IMR-90 (cell line): ENCODE results near the gene FNBP1L. TPM values are rescaled to one million over a fixed set of nuclear protein-coding genes. Genes with fewer than 3 reads are reported as not detected.

Source experiments
- ATAC-seq: fragments of 200-7000 bp; cut with Tn5 transposase; 2 replicates; pipeline ENCODE4 v1.9.1; 2020; ENCODE audit warnings: low read depth, mild to moderate bottlenecking, moderate library complexity
- BruUV-seq: library from RNA; stranded (reverse); fragments of 400-500 nt; replicated peaks from 2 replicates; lab custom pipeline; 2021; lab: Mats Ljungman, UMichigan
- CTCF ChIA-PET: fragments of 300-600 bp; formaldehyde crosslinking; extraction: SDS; loops from one replicate; lab custom pipeline; 2021; ENCODE audit warnings: antibody characterized with exemption; lab: Yijun Ruan, JAX
- POLR2A ChIA-PET: fragments of 300-600 bp; sonication (Branson Sonifier 250); formaldehyde crosslinking; loops from one replicate; lab custom pipeline; 2022; ENCODE audit warnings: antibody characterized with exemption; ENCODE audit not compliant: unreplicated experiment; lab: Charles Lee
- DNase-seq: peaks from one replicate; pipeline ENCODE4 v3.0.0; 2013
- H2AFZ ChIP-seq: replicated peaks from 2 replicates; pipeline ENCODE3; 2013; ENCODE audit warnings: low read length, mild to moderate bottlenecking; ENCODE audit not compliant: poor library complexity
- H2AK5ac ChIP-seq: 2 replicates; pipeline ENCODE4 v1.6.1; 2013; ENCODE audit warnings: low read depth, low read length, inconsistent platforms
- H2AK9ac ChIP-seq: replicated peaks from 2 replicates; pipeline ENCODE3; 2013; ENCODE audit warnings: mild to moderate bottlenecking, low read depth, low read length, moderate library complexity; ENCODE audit not compliant: poor library complexity
- H2BK120ac ChIP-seq: 2 replicates; pipeline ENCODE4 v1.6.1; 2013; ENCODE audit warnings: low read depth, low read length, inconsistent platforms
- H2BK15ac ChIP-seq: 3 replicates; pipeline ENCODE4 v1.6.1; 2013; ENCODE audit warnings: low read depth, low read length, inconsistent platforms
- H2BK20ac ChIP-seq: 2 replicates; pipeline ENCODE4 v1.6.1; 2013; ENCODE audit warnings: low read depth, mild to moderate bottlenecking, inconsistent platforms, low read length, moderate library complexity
- H2BK5ac ChIP-seq: 2 replicates; pipeline ENCODE4 v1.6.1; 2013; ENCODE audit warnings: mild to moderate bottlenecking, low read depth, low read length, inconsistent platforms; ENCODE audit not compliant: poor library complexity, severe bottlenecking
- H3K14ac ChIP-seq: replicated peaks from 2 replicates; pipeline ENCODE4 v1.6.1; 2013; ENCODE audit warnings: low read depth, low read length, inconsistent platforms
- H3K18ac ChIP-seq: 2 replicates; pipeline ENCODE4 v1.6.1; 2013; ENCODE audit warnings: low read depth, low read length, control low read depth
- H3K23ac ChIP-seq: 2 replicates; pipeline ENCODE4 v1.6.1; 2013; ENCODE audit warnings: low read depth, low read length, inconsistent platforms
- H3K27ac ChIP-seq: 2 replicates; pipeline ENCODE4 v1.5.1; 2013; ENCODE audit warnings: mild to moderate bottlenecking, control low read depth, low read length; ENCODE audit not compliant: insufficient read depth
- H3K27me3 ChIP-seq: 2 replicates; pipeline ENCODE4 v1.6.1; 2013; ENCODE audit warnings: low read length; ENCODE audit not compliant: control insufficient read depth, insufficient read depth
- H3K36me3 ChIP-seq: 2 replicates; pipeline ENCODE4 v1.6.1; 2013; ENCODE audit warnings: low read length, mixed read lengths; ENCODE audit not compliant: control insufficient read depth, insufficient read depth
- H3K4ac ChIP-seq: 2 replicates; pipeline ENCODE4 v1.6.1; 2013; ENCODE audit warnings: low read depth, low read length, inconsistent platforms
- H3K4me1 ChIP-seq: 2 replicates; pipeline ENCODE4 v1.6.1; 2013; ENCODE audit warnings: low read length, mixed read lengths; ENCODE audit not compliant: control insufficient read depth, insufficient read depth
- H3K4me2 ChIP-seq: 2 replicates; pipeline ENCODE4 v1.6.1; 2013; ENCODE audit warnings: low read depth, mild to moderate bottlenecking, control low read depth, low read length, moderate library complexity
- H3K4me3 ChIP-seq: 2 replicates; pipeline ENCODE4 v1.5.1; 2013; ENCODE audit warnings: low read depth, mild to moderate bottlenecking, control low read depth, low read length, moderate library complexity; ENCODE audit not compliant: insufficient read depth
- H3K56ac ChIP-seq: 2 replicates; pipeline ENCODE4 v1.6.1; 2013; ENCODE audit warnings: low read length, inconsistent platforms; ENCODE audit not compliant: insufficient read depth; ENCODE audit errors: extremely low read depth
- H3K79me1 ChIP-seq, 2 experiments: 2 replicates each; pipeline ENCODE4 v1.6.1; 2013; ENCODE audit warnings: low read length in 2 of 2, inconsistent platforms in 1 of 2, low read depth in 1 of 2
- H3K9ac ChIP-seq: 2 replicates; pipeline ENCODE4 v1.6.1; 2013; ENCODE audit warnings: low read depth, low read length, control low read depth
- H3K9me1 ChIP-seq: 2 replicates; pipeline ENCODE4 v1.6.1; 2013; ENCODE audit warnings: low read length, inconsistent platforms; ENCODE audit not compliant: insufficient read depth
- H3K9me3 ChIP-seq: 2 replicates; pipeline ENCODE4 v1.6.1; 2013; ENCODE audit warnings: low read length; ENCODE audit not compliant: control insufficient read depth, insufficient read depth
- H4K20me1 ChIP-seq: 2 replicates; pipeline ENCODE4 v1.6.1; 2013; ENCODE audit warnings: low read length, inconsistent platforms; ENCODE audit not compliant: insufficient read depth
- H4K5ac ChIP-seq: 2 replicates; pipeline ENCODE4 v1.6.1; 2013; ENCODE audit warnings: mild to moderate bottlenecking, low read depth, low read length, control low read depth
- H4K8ac ChIP-seq, 2 experiments: 2 replicates each; pipeline ENCODE4 v1.6.1; 2013; ENCODE audit warnings: low read depth in 2 of 2, low read length in 2 of 2, control low read depth in 1 of 2, inconsistent platforms in 1 of 2
- H4K91ac ChIP-seq: 2 replicates; pipeline ENCODE4 v1.6.1; 2013; ENCODE audit warnings: low read depth, low read length, inconsistent platforms; ENCODE audit not compliant: insufficient read depth
- BHLHE40 ChIP-seq: fragments of 150-350 bp; IDR thresholded peaks from 2 replicates; pipeline ENCODE4 v1.6.1; 2016; ENCODE audit warnings: mild to moderate bottlenecking, low read depth, low read length
- CEBPB ChIP-seq: IDR thresholded peaks from 2 replicates; pipeline ENCODE4 v1.6.1; 2012; ENCODE audit warnings: low read depth, low read length, improper control_type of control experiment
- ELK1 ChIP-seq: fragments of 150-350 bp; IDR thresholded peaks from 2 replicates; pipeline ENCODE4 v1.6.1; 2016; ENCODE audit warnings: low read depth, mild to moderate bottlenecking, low read length, moderate library complexity, borderline replicate concordance
- FOS ChIP-seq: fragments of 150-350 bp; IDR thresholded peaks from 2 replicates; pipeline ENCODE4 v1.6.1; 2016; ENCODE audit warnings: low read depth, low read length
- MAFK ChIP-seq: IDR thresholded peaks from 2 replicates; pipeline ENCODE4 v1.6.1; 2012; ENCODE audit warnings: low read depth, low read length, improper control_type of control experiment
- MAZ ChIP-seq: IDR thresholded peaks from 2 replicates; pipeline ENCODE4 v1.6.1; 2012; ENCODE audit warnings: low read depth, mild to moderate bottlenecking, low read length, improper control_type of control experiment, moderate library complexity, borderline replicate concordance
- POLR2A ChIP-seq: IDR thresholded peaks from 2 replicates; pipeline ENCODE4 v1.6.1; 2012; ENCODE audit warnings: mild to moderate bottlenecking, low read depth, low read length
- SMC3 ChIP-seq: fragments of 150-350 bp; IDR thresholded peaks from 2 replicates; pipeline ENCODE4 v1.6.1; 2016; ENCODE audit warnings: low read depth, mild to moderate bottlenecking, antibody characterized with exemption, low read length, moderate library complexity
- WGBS, 2 experiments: methylation state at CpG; one replicate each; pipeline versions ENCODE4 v1.1.5 to v1.1.7; 2013; ENCODE audit warnings: missing lambda C conversion rate in 2 of 2; ENCODE audit not compliant: insufficient read length in 1 of 2; ENCODE audit errors: extremely low coverage in 2 of 2; 5-methylcytosine and 5-hydroxymethylcytosine counted together
- dilution Hi-C: fragments of 300-500 bp; cut with HindIII; formaldehyde crosslinking; loops from one replicate; pipeline ENCODE4 v1.14.3; 2018; ENCODE audit warnings: low sequenced_read_pairs; ENCODE audit not compliant: unreplicated experiment
- in situ Hi-C: fragments of 300-500 bp; cut with MboI; formaldehyde crosslinking; loops from 3 replicates; pipeline ENCODE4 v1.14.3; 2019; ENCODE audit warnings: low sequenced_read_pairs, inconsistent platforms, mixed read lengths
- intact Hi-C: fragments of 100-400 bp; cut with micrococcal nuclease; formaldehyde crosslinking; loops from 2 replicates; pipeline ENCODE4 v1.10.0; 2022
- polyA plus RNA-seq, 3 experiments: library from polyadenylated mRNA; depleted of rRNA; stranded (reverse); fragments of >200 nt; gene quantifications; 2 replicates each; pipeline ENCODE4 v1.2.3, GENCODE V29; 2012; ENCODE audit warnings: low replicate concordance in 1 of 3
- total RNA-seq: library from RNA; depleted of rRNA; stranded (reverse); fragments of >200 nt; gene quantifications from 2 replicates; pipeline ENCODE4 v1.2.3, GENCODE V29; 2012

Gene FNBP1L
- total and polyA plus RNA-seq, 2 of the 4 experiments (the other 2 are of a cell fraction), result 9.3 to 15.2 TPM

GRCh38 chr1:93504247-93505033, 56.5 kb downstream of the FNBP1L start:
- no peak overlapping the region for H4K91ac ChIP-seq
- H3K4ac ChIP-seq, result no peak overlapping the region
- H3K14ac ChIP-seq, result no peak overlapping the region
- BruUV-seq, result no TSS peak
- in situ Hi-C loops (no loop called here), dilution Hi-C loops (no loop called here), intact Hi-C loops (no loop called here)
- no peak overlapping the region for H3K4me3 ChIP-seq
- H3K23ac ChIP-seq, result no peak overlapping the region
- H2AK5ac ChIP-seq, result no peak overlapping the region
- no peak overlapping the region for H3K4me2 ChIP-seq
- WGBS, 2 experiments, result 100% methylated on average over 3 of the region's 8 CpGs; no CpG with 5 or more reads in 1 of the 2 experiments
- H4K8ac ChIP-seq, result no peak overlapping the region
- ChIA-PET CTCF (no interaction called here), POLR2A (no interaction called here)
- H3K56ac ChIP-seq, result no peak overlapping the region
- no peak overlapping the region for H2BK15ac ChIP-seq
- H2BK5ac ChIP-seq, result no peak overlapping the region
- no peak overlapping the region for H2AK9ac ChIP-seq
- no peak overlapping the region for H3K27ac ChIP-seq
- H3K9me1 ChIP-seq, result no peaks in the 10 kb centered on the region
- H3K18ac ChIP-seq, result no peak overlapping the region
- H3K9me3 ChIP-seq, result no peaks in the 10 kb centered on the region
- H3K9ac ChIP-seq, result no peak overlapping the region
- H3K36me3 ChIP-seq, result peaks cover 2% of the 10 kb centered on the region; the same call in 1 of the 2 replicates
- H3K27me3 ChIP-seq, result no peaks in the 10 kb centered on the region
- no peaks in the 10 kb centered on the region for H4K20me1 ChIP-seq
- no peaks in the 10 kb centered on the region for H3K4me1 ChIP-seq
- ATAC-seq (no peak), DNase-seq (no peak)
- H2AFZ ChIP-seq, result no peak overlapping the region
- no peak overlapping the region for H2BK120ac ChIP-seq
- H4K5ac ChIP-seq, result no peak overlapping the region
- H2BK20ac ChIP-seq, result no peak overlapping the region
- H3K79me1 ChIP-seq, result peaks cover 0 to 3% of the 10 kb centered on the region in 2 experiments; a peak in 2 of 4 replicates
- TF ChIP-seq MAFK (no peak), SMC3 (no peak), BHLHE40 (no peak), POLR2A (no peak), CEBPB (no peak), MAZ (no peak), FOS (no peak), ELK1 (no peak)
